Mucosa of gallbladder (tissue), 1 donor: Measurements from ENCODE around the gene FAM3A. TPM values are rescaled to one million over a fixed set of nuclear protein-coding genes. Genes with fewer than 3 reads are reported as not detected.
"Not testable (repeated sequence)": the region's sequence is repeated elsewhere in the genome, so short reads cannot be mapped to it uniquely, and the experiment has no call there.

Experiments
- DNase-seq: peaks from one replicate; pipeline ENCODE4 v3.0.0-alpha.2; 2020; ENCODE audit warnings: low spot score
- total RNA-seq: library from RNA; stranded (reverse); gene quantifications from one replicate; pipeline ENCODE4 v1.2.1, GENCODE V29; 2021
- donor health status: DM: no; HTN: no; CAD: no.

The FAM3A gene, protein sequence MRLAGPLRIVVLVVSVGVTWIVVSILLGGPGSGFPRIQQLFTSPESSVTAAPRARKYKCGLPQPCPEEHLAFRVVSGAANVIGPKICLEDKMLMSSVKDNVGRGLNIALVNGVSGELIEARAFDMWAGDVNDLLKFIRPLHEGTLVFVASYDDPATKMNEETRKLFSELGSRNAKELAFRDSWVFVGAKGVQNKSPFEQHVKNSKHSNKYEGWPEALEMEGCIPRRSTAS
- 75.3 TPM for total RNA-seq

DNA sequence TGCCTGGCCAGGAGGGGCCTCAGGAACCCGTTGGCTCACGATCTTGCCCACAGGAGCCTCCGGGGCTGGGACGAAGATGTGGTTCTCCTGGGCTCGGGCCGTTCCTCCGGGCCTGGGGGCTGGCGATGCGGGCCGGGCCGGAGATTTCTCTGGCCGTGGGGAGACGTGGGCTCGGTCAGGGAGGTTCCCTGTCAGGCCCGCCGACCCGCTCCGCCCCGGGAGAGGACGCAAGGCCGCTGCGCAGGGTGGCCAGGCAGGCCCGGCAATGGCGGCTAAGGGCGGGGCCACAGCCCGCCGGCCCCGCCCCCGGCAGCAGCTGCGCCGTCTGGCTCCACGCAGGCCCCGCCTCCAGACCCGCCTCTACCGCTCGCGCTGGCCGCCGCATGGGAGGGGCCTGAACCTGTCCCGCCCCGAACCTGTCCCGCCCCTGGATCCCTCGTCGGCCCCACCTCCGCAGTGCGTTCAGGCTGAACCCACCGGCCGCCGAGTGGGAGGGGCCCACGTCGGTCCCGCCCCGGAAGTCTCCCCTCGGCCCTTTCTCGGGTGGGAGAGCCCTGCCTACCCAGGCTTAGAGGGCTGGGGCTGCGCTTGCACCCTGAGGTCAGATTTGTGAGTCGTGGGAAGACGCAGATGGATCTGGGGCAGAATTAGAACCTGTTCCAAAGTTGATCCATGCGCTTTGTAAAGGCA is at the start of gene FAM3A:
TSS of gene FAM3A (minus strand) at position 267 of the 690 bp plus-strand sequence. CDS start 460 bp downstream, outside the sequence.
- peak; percentile 93 for DNase-seq

DNA sequence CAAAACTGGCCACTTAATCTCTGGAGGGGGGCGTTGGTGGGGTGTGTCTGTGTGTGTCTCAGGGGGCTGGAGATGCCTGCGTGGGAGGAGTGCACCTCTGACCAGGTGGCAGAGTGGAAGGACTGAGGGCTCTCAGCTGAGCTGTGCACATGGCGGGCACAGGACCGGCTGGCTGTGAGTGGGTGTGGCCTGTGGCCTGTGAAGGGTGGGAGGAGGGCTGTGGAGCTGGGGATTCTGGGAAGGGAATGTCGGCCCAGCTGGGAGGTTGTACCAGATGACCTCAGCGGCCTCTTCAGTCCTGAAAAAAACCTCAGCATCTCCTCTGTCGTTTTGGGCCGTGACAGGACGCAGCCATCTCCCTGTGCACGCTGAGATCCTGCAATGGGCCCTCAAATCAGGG is 46.3 kb upstream of the FAM3A start:
- not testable (repeated sequence) for DNase-seq

DNA sequence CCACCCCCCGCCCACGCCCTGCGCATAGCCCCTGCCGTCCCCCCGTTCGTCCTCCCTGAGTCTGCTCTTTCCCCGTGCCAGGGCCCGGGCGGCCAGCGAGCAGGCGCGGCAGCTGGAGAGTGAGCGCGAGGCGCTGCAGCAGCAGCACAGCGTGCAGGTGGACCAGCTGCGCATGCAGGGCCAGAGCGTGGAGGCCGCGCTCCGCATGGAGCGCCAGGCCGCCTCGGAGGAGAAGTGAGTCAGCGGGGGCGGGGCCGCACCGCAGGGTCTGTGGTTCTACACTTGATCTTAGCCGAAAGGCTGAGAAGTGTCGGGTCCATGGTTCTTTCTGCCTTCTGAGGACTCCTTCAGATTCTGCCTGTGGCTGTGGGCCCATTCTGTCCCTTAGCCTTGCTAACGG is 44.3 kb upstream of the FAM3A start:
- not testable (repeated sequence) for DNase-seq

DNA sequence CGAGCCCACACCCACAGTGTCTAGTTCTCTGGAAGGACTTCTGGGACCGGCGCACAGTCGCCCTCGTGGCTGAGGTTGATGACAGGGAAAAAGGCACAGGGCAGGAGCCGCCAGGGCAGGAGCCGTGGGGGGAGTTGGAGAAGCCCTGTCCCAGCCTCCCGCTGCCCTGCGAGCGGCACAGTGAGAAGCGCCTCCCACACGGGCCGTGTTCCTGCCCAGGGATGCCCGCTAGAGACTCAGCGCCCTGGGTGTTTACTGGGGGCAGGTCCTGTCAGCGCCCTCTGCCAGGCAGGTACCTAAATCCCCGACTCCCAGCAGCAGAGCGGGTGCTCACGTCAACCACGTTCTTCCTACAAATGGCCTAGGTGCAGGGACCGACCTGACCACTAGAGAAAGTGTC is 42.9 kb upstream of the FAM3A start:
- not testable (repeated sequence) for DNase-seq

DNA sequence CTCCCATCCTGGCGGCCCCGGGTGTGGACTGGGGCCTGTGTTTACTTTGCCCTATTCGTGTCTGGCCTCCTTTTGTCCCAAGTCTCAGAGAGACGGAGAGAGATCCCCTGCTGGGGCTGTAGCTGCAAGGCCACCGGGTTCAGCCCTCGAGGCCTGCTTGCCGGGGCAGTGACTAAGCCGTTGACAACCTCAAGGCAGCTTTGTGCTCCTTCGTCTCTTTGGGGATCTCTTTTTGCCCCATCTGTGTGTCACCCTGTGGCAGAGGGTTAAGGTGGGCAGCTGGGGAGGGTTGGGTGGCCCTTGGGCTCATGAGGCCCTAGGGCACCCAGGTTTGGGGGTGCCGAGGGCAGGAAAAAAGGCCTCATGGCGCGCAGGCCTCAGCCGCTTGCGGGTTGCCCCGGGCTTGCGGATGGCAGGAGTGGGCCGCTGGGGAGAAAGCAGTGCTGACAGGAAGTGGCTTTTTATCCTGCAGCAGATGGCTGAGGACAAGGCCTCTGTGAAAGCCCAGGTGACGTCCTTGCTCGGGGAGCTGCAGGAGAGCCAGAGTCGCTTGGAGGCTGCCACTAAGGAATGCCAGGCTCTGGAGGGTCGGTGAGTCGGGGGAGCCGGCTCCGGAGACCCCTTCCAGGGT is 42.1 kb upstream of the FAM3A start:
- DNase-seq = not testable (repeated sequence)

DNA sequence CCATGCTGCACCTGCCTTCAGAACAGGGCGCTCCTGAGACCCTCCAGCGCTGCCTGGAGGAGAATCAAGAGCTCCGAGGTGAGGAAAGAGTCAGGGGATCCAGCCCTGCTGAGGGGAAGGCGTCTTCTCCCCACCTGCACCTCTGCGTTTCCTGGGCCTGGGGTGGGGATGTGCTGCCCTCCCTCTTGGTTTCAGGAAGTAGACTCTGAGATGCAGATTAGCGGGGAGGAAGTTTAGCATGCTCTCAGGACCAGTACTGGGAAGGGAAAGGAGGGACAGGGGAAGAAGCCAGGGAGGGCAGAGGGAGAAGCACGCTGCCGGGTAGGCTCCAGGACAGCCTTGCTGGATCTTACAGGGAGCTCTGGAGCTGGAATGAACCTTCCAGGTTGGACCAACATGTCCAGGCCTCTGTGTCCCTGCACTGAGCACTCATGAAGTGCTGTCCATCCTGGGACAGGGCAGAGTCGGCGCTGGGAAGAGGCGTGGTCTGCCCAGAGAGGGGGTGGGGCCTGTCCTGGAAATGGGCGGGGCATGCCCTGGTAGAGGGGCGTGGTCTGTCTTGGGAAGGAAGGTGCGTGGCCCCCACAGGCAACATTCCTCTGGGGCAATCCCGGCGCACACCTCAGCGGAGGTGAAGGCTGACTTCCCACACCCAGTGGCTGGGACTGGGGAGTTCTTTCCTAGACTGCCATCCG is 36.2 kb upstream of the FAM3A start:
- DNase-seq = not testable (repeated sequence)

DNA sequence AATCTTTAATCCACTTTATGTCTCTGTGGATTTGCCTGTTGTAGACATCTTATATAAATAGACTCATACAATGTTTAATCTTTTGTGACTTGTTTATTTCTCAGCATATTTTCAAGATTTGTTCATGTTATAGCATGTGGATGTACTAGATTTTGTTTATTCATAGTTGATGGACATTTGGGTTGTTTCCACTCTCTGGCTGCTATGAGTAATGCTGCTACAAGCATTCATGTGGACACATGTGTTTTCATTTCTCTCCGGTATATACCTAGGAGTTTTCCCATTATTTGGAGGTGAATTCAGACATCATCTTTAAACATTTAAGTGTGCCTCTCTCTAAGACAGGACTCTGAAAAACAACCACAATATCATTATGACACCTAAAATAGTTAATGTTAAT is 33.7 kb upstream of the FAM3A start:
- DNase-seq = no peak

DNA sequence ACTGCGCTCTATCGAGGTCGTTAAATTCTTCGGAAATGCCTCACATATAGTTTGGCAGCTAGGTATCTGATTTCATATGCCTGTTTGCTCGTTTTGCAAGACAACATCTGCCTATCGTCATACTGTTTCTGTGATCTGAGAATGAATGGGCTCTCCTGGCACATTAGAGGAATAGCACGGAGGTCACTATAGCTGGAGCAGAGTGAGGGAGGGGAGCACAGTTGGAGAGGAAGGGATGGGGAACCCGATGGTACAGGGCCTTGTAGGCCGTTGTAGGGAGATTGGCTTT is 31.9 kb upstream of the FAM3A start:
- no peak for DNase-seq

DNA sequence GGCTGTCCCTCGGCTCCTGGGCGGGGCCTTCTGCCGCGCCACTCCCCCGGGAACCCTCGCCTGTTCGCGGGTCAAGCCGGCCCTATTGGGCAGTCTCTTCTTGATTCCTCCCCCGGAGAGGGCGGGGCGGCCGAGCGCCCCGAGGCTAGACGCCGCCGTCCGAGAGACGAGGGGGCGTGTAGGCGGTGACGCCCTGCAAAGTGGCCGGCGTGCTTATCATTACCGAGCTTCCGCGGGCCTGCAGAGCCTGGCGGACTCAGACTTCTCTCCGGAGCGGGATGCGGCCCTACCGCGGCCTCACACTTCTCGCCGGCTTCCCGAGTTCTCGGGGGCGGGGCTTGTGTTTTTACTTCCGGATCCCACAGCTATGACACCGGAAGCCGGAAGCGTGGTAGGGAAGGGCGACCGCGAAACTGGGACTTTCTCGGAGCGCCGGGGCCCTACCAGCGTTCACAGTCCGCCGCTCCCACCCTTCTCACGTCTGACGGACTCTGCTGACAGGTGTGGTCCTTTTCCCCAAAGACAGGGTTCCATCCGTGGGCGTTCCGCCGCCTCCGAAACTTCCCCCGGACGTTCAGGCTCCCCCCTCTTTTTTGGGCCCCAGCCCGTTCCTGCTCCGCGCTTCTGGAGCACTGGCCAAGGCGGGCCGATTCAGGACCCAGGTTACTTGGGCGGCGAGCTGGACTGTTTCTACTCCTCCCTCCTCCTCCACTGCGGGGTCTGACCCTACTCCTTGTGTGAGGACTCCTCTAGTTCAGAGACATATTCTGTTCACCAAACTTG is 31.4 kb upstream of the FAM3A start, which contains the start of gene IKBKG:
TSS of gene IKBKG (plus strand) at position 376 of the 783 bp plus-strand sequence. CDS start 4,383 bp downstream, outside the sequence.
- peak; percentile 88 for DNase-seq

DNA sequence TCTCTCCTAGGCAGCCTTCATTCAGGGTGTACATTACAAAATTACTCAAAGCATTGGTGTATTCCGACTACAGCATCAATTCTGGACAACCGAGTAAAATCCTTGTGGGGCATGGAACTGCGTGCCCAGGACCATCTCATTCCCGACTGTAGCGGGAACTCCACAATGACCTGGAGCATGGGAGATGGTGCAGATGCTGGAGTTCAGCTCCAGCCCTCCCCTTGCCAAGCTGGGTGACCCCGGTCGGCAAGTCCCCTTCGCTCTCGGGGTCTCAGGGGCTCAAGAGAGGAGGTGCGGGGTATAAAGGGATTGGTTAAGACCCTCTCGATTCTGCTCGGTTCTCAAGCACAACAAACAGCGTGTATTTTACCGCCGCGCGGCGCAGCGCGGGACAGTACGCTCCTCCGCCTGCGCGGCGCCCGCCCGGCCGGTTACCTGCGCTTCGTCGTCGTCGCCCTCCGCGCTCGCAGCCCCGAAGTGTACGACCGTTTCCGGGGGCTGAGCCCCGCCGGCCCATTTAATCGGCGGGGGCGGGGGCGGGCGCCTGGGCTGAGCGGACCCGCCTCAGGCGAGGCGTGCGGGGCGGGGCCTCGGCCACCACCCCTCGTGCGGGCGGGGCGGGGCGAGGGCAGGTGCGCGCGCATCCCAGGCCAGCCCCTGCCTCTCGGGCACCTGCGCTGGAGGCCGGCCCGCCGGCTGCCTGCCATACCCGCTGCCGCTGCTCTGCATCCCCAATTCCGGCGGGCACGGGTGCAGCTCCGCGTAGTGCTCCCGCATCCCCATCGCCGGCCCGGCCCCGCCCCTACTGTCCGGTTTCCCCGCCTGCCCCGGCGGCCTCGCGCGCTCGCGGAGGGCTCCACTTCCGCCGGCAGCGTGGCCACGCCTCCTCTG is 30.6 kb upstream of the FAM3A start, which contains the start of gene G6PD:
TSS of gene G6PD (minus strand) at position 493 of the 891 bp plus-strand sequence. CDS start 691 bp downstream, outside the sequence.
- DNase-seq = peak; percentile 73

DNA sequence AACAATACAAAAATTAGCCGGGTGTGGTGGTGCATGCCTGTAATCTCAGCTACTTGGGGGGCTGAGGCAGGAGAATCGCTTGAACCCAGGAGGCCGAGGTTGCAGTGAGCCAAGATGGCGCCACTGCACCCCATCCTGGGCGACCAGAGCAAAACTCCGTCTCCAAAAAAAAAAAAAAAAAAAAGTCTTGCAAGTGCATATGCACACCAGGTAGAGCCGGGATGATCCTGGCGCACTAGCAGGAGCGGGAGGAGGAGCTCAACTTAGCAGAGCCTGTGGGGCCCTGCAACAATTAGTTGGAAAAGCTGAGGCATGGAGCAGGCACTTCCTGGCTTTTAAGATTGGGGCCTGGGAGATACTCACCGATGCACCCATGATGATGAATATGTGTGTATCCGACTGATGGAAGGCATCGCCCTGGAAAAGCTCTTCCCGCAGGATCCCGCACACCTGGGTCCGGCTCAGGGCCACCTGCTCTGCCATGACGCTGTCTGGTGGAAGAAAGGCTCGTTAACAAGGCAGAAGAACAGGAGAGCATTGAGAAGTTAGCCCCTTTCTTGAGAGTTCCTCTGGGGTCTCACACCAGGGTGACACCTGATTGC is 29.7 kb upstream of the FAM3A start:
- DNase-seq = no peak

DNA sequence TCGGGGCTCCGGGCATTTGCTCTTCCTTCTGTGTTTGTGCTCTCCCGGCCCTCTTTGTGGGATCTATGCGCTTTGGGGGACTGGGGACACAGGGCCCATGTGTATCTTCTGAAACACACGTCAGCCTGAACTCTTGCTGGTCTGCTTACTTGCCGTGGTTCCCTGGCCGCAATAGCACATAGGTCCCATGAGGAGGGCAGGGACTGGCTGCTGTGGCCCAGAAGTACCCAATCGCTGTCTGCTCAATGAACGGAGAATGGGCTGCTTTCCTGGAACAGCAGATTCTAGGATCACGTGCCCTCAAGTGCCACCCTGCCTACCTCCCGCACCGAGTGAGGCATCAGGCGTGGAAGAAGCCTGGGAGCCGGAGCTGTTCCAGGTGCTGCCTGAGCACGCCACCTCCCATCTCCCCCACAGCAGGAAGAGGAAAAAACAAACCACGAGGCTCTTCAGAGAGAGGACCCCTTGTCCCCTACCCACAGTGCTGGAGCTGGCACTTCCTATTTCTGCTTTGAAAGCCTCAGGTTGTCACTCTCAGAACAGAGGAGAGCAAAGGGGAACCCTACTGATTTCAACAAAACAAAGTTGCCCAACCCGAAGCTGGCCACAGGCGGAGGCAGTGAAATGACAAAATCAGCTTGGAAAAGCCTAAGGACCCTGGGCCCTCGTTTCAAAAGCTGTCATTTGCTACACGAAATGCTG is 26.8 kb upstream of the FAM3A start:
- no peak for DNase-seq

DNA sequence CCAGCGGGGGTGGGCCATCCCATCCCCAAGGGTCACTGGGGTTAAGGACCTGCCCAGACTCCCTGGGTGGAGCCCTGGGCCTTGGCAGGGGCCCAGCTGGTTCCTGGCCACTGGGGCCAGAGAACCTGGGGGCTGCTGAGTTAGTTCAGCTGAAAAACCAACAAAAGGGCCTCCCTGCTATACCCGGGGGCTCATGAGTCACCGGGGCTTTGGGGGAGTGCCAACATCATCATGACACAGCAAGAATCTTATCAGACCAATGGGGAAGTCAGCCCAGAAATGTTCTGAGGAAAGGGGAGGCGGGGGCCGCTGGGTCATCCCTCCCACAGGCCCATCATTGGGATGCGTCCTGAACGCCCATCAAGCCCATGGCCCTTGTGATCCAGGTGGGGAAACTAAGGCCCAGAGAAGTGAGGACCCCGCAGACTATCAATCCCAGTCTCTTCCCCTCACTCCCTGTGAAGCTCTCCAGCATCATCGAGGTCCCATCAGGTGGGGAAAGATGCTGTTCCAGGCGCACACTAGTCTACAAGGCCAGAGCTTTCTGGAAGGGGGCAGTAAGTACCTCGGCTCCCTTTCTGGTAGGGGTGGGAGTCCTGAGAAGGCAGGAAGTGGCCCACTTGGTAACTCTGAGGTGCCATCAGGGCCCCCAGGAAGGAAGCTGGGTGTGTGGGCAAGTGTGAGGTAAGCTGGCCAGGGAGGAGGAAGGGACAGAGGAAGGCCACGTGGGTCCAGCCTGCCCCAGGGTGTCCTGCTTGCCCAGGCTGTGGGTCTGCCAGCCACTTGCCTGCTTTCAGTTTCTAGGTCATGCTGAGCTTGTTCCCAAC is 26.1 kb upstream of the FAM3A start:
- DNase-seq = peak; percentile 72

DNA sequence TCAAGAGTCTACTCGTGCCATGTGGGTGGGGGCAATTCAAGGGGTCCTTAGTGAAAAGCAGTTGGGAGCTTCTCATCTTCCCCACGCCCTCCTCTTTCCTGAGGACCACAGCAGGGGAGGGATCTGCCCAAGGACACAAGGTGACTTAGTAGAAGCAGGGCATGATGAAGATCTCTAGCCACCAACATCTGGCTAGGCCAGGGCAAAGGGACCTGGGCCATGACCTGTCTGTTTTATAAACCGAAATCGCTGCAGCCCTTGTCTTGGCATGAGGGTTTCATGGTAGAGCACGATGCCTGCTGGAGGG is 25.5 kb upstream of the FAM3A start:
- no peak for DNase-seq

DNA sequence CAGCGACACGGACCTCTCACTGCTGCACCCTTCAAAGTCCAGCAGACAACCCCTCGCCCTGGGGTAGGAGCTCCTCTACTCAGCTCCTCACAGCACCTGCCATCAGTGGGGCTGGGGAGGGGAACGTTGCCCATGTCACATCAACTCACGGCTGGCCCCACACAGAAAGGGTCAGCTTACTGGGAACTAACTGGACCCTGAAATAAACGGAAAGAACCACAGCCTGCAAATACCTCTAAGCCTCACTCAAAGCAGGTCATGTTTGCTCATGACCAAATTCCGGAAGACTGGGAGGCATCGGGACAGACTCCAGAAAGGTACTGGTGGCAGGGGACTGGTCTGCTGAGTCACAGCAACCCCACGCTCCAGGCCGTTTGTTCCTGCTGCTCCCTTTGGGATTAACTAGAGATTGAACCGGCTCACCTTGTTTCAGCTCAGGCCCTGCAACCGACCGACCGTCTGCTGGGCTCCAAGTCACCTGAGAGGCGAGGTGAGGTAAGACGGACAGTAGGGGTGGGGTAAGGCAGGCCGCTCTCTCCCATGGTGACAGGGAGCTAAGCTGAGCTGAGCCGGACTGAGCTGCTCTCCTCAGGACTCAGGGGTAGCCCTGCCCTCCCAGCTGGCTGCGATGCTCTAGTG is 25.0 kb upstream of the FAM3A start:
- DNase-seq = peak; percentile 66

DNA sequence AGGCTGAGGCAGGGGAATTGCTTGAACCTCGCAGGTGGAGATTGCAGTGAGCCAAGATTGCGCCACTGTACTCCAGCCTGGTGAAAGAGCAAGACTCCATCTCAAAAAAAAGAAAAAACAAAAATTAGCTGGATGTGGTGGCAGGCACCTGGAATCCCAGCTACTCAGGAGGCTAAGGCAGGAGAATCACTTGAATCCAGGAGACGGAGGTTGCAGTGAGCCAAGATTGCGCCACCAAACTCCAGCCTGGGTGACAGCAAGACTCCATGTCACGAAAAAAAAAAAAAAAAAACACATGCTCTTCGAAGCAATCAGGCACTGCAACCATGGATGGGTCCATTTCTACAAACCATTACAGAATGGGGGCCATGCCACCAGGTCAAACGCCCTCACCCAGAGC is 24.3 kb upstream of the FAM3A start:
- DNase-seq = not testable (repeated sequence)

DNA sequence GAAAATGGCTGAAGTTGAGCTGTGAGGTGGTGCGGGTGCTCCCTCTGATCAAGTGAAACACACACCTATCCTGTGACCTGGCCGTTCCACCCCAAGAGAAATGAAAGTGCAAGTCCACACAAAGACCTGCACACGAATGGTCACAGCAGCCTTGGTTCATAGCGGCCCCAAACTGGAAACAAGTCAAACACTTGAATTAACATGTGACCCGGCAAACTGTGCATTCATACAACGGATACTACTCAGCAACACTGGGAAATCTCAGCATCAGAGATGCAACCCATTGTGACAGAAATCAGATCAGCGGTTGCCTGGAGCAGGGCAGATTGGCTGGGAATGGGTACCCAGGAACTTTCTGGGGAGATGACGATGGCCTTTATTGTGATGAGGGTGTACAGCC is 23.0 kb upstream of the FAM3A start:
- DNase-seq = no peak

DNA sequence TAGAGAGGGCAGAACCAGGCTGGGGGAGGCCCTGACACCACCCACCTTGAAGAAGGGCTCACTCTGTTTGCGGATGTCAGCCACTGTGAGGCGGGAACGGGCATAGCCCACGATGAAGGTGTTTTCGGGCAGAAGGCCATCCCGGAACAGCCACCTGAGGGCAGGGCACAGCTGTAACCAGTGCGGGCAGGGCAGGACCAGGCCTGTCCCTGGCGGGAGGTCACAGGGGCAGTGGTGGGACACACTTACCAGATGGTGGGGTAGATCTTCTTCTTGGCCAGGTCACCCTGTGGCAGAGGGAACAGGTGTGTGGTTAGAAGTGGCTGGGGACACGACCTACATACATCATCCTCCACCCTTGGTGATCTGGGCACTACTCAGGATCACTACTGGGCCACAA is 19.9 kb upstream of the FAM3A start:
- DNase-seq = no peak
